Transverse colon (tissue), 4 donors: ENCODE data around the gene STAU1. TPM values are rescaled to one million over a fixed set of nuclear protein-coding genes. Genes with fewer than 3 reads are reported as not detected.

Experiments used
- DNase-seq: peaks from one replicate; pipeline ENCODE4 v3.0.0-alpha.2; 2019
- H3K27ac ChIP-seq, 4 donors: fragments of 200-600 bp; sonication (generic); 2 replicates each; pipeline ENCODE4 v1.5.1; 2016 to 2018; ENCODE audit warnings: inconsistent platforms in 4 of 4
- H3K27me3 ChIP-seq: fragments of 200-600 bp; sonication (generic); 2 replicates; pipeline ENCODE4 v1.5.1; 2017; ENCODE audit warnings: inconsistent platforms
- H3K36me3 ChIP-seq, 4 donors: fragments of 200-600 bp; sonication (generic); 2 replicates each; pipeline ENCODE4 v1.5.1; 2017 to 2019; ENCODE audit warnings: inconsistent platforms in 4 of 4
- H3K4me1 ChIP-seq, 4 donors: fragments of 200-600 bp; sonication (generic); 2 replicates each; pipeline ENCODE4 v1.5.1; 2017 to 2020; ENCODE audit warnings: inconsistent platforms in 4 of 4
- H3K4me3 ChIP-seq, 4 donors: fragments of 200-600 bp; sonication (generic); 1 replicate in 1 of 4; 2 replicates in 3 of 4; pipeline versions ENCODE4 v1.5.1 to v1.6.1; 2017 to 2019; ENCODE audit warnings: inconsistent platforms in 4 of 4
- H3K9me3 ChIP-seq, 2 donors: fragments of 200-600 bp; sonication (generic); 2 replicates each; pipeline ENCODE4 v1.5.1; 2017 to 2019; ENCODE audit warnings: inconsistent platforms in 2 of 2
- CTCF ChIP-seq, 5 experiments: fragments of 200-600 bp in 3 of 5; fragments of 450-650 bp in 2 of 5; sonication (generic) in 3 of 5; IDR thresholded peaks; 1 replicate in 2 of 5; 2 replicates in 3 of 5; pipeline ENCODE4 v1.5.1; 2016 to 2017; ENCODE audit warnings: antibody characterized with exemption in 5 of 5, inconsistent platforms in 3 of 5, mild to moderate bottlenecking in 2 of 5, moderate library complexity in 1 of 5
- EP300 ChIP-seq: sonication (generic); formaldehyde crosslinking; IDR thresholded peaks from one replicate; pipeline ENCODE4 v1.6.1; 2017; ENCODE audit warnings: antibody characterized with exemption, low read depth
- POLR2A ChIP-seq: fragments of 450-650 bp; IDR thresholded peaks from one replicate; pipeline ENCODE4 v1.6.1; 2016; ENCODE audit warnings: antibody characterized with exemption, mild to moderate bottlenecking, moderate library complexity
- POLR2AphosphoS5 ChIP-seq, 3 donors: sonication (generic); formaldehyde crosslinking; IDR thresholded peaks; one replicate each; pipeline ENCODE4 v1.6.1; 2016; ENCODE audit warnings: antibody characterized with exemption in 3 of 3
- WGBS, 2 donors: methylation state at CpG; one replicate each; pipeline ENCODE4 v1.1.5; 2018; ENCODE audit warnings: low coverage in 1 of 2; 5-methylcytosine and 5-hydroxymethylcytosine counted together
- in situ Hi-C, 4 donors: fragments of 200-750 bp; cut with MboI; loops; one replicate each; pipeline versions ENCODE4 v1.15.0 to v1.15.1; 2017; ENCODE audit warnings: low sequenced_read_pairs in 3 of 4, low pct_ligation_motif_present in 1 of 4, low pct_unique_long_range_greater_than_20kb in 1 of 4
- intact Hi-C: fragments of 100-400 bp; cut with DNase I; formaldehyde crosslinking; loops from one replicate; pipeline ENCODE4 v1.15.1; 2023; ENCODE audit warnings: low total_unique reads
- total RNA-seq, 4 donors: library from RNA; depleted of rRNA; stranded (reverse); fragments of >200 nt; gene quantifications; one replicate each; pipeline ENCODE4 v1.1.0, GENCODE V29; 2016

The STAU1 gene
- total RNA-seq, 4 donors from 2014 or later: 66.7 to 79.7 (median 73.3) TPM

- peaks cover 0 to 66% (median 31%) of the 10 kb centered on the region in 4 donors for H3K36me3 ChIP-seq
Measured at GRCh38 chr20:49115564-49115963, 72.6 kb downstream of the STAU1 start.

DNA sequence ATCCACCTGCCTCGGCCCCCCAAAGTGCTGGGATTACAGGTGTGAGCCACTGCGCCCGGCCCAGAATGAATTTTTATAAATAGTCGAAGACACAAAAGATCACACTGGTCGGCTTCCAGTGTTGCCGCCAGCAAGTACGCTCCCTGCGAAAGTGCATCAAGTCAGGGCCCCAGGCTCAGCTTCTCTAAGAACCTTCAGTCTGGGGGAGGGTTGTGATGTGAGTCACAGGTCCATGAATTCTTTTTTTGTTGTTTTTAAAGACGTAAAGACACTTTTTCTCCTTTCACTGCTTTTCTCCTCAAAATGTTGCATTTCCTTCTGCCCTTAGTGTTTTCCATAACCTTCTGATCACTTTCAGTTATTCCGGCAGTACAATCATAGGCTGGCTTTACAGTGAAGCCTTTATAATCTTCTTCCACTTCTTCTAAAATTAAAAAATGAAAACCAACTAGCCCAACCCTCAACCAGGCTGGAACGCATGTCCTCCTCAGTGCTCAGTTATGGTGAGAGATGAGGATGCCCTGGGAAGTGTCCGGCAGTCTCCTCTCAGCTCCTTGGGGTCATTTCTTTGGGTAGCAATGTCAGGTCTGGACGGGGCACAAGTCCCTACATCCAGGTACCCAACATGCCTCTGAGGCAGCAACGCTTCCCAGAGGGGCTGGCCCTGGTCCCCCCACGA lies 75.4 kb downstream of the STAU1 start:
- WGBS, 2 donors: 88 to 95% methylated on average over 6 to 15 of the region's 15 CpGs
- H3K27me3 ChIP-seq: no peaks in the 10 kb centered on the region
- DNase-seq: no peak
- in situ Hi-C loops (no loop called here), intact Hi-C loops (no loop called here)
- H3K4me3 ChIP-seq: no peak overlapping the region
- no peaks in the 10 kb centered on the region for H3K4me1 ChIP-seq
- H3K36me3 ChIP-seq: peaks cover 0 to 46% (median 20%) of the 10 kb centered on the region in 4 donors
- no peak overlapping the region for H3K27ac ChIP-seq
- TF ChIP-seq EP300: no peak
- no peak for TF ChIP-seq POLR2A
- TF ChIP-seq CTCF (IDR thresholded peaks at IDR 0.05): no peak
- no peak for TF ChIP-seq POLR2AphosphoS5 (IDR thresholded peaks at IDR 0.05)
- no peaks in the 10 kb centered on the region for H3K9me3 ChIP-seq

More at GRCh38 chr20:49115564-49115963, 72.6 kb downstream of the STAU1 start:
- TF ChIP-seq POLR2A: no peak
- TF ChIP-seq EP300: no peak
- TF ChIP-seq POLR2AphosphoS5 (IDR thresholded peaks at IDR 0.05): no peak
- TF ChIP-seq CTCF (IDR thresholded peaks at IDR 0.05): no peak
- DNase-seq: no peak
- in situ Hi-C loops: no loop called here
- H3K27ac ChIP-seq: no peak overlapping the region
- no peaks in the 10 kb centered on the region for H3K4me1 ChIP-seq
- no peaks in the 10 kb centered on the region for H3K27me3 ChIP-seq
- intact Hi-C loops: no loop called here
- no peaks in the 10 kb centered on the region for H3K9me3 ChIP-seq
- 81% methylated on average over 7 of the region's 7 CpGs; no CpG with 5 or more reads in 1 of the 2 donors for WGBS, 2 donors
- no peak overlapping the region for H3K4me3 ChIP-seq

GRCh38 chr20:49110767-49111694 lies 77.1 kb downstream of the STAU1 start:
- no peak for DNase-seq

More at GRCh38 chr20:49110767-49111694, 77.1 kb downstream of the STAU1 start:
- no peaks in the 10 kb centered on the region for H3K4me1 ChIP-seq
- peaks cover 0 to 30% (median 12%) of the 10 kb centered on the region in 4 donors for H3K36me3 ChIP-seq
- in situ Hi-C loops (no loop called here), intact Hi-C loops (no loop called here)
- no peaks in the 10 kb centered on the region for H3K27me3 ChIP-seq
- H3K4me3 ChIP-seq: no peak overlapping the region
- 97 to 100% methylated on average over 2 to 6 of the region's 6 CpGs for WGBS, 2 donors
- TF ChIP-seq POLR2AphosphoS5 (IDR thresholded peaks at IDR 0.05): no peak
- TF ChIP-seq POLR2A: no peak
- no peak for TF ChIP-seq EP300
- TF ChIP-seq CTCF (IDR thresholded peaks at IDR 0.05): no peak
- H3K27ac ChIP-seq: no peak overlapping the region
- no peaks in the 10 kb centered on the region for H3K9me3 ChIP-seq
